Measurements from ENCODE around the gene SLC2A10. TPM values are rescaled to one million over a fixed set of nuclear protein-coding genes. Genes with fewer than 3 reads are reported as not detected.

The SLC2A10 gene
- polyA plus RNA-seq, 3 donors, result not detected

DNA sequence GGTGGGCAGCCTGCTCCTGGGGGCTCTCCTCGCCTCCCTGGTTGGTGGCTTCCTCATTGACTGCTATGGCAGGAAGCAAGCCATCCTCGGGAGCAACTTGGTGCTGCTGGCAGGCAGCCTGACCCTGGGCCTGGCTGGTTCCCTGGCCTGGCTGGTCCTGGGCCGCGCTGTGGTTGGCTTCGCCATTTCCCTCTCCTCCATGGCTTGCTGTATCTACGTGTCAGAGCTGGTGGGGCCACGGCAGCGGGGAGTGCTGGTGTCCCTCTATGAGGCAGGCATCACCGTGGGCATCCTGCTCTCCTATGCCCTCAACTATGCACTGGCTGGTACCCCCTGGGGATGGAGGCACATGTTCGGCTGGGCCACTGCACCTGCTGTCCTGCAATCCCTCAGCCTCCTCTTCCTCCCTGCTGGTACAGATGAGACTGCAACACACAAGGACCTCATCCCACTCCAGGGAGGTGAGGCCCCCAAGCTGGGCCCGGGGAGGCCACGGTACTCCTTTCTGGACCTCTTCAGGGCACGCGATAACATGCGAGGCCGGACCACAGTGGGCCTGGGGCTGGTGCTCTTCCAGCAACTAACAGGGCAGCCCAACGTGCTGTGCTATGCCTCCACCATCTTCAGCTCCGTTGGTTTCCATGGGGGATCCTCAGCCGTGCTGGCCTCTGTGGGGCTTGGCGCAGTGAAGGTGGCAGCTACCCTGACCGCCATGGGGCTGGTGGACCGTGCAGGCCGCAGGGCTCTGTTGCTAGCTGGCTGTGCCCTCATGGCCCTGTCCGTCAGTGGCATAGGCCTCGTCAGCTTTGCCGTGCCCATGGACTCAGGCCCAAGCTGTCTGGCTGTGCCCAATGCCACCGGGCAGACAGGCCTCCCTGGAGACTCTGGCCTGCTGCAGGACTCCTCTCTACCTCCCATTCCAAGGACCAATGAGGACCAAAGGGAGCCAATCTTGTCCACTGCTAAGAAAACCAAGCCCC lies 16.0 kb downstream of the SLC2A10 start:
- Histone ChIP-seq H2AFZ (ENCODE audit: insufficient read depth, low read depth, low read length, poor library complexity, severe bottlenecking) (no peak overlapping the region), H3K79me2 (ENCODE audit: insufficient read depth, low read length) (no peaks in the 10 kb centered on the region), H3K4me3 (replicated peaks in 1 of 3; ENCODE audit: low read depth in 2 of 3, low read length in 3 of 3) (no peak overlapping the region), H3K4me2 (replicated peaks; ENCODE audit: extremely low read depth, low read length, poor library complexity, severe bottlenecking) (no peak overlapping the region), H3K27ac (ENCODE audit: low read depth in 1 of 2, low read length in 2 of 2) (no peak overlapping the region), H3K4me1 (ENCODE audit: control insufficient read depth in 1 of 2, insufficient read depth in 2 of 2, low read length in 2 of 2) (no peaks in the 10 kb centered on the region), H3K9me3 (replicated peaks in 1 of 2; ENCODE audit: control insufficient read depth in 1 of 2, insufficient read depth in 1 of 2, low read length in 2 of 2) (peaks cover 0 to 7% of the 10 kb centered on the region in 2 donors), H3K9ac (ENCODE audit: insufficient read depth, low read length, poor library complexity, severe bottlenecking) (no peak overlapping the region), H3K36me3 (replicated peaks in 1 of 2; ENCODE audit: control insufficient read depth in 1 of 2, insufficient read depth in 2 of 2, low read length in 2 of 2) (no peaks in the 10 kb centered on the region), H4K20me1 (ENCODE audit: insufficient read depth, low read length) (no peaks in the 10 kb centered on the region), H3K27me3 (ENCODE audit: control insufficient read depth in 2 of 2, insufficient read depth in 2 of 2, low read length in 2 of 2) (no peaks in the 10 kb centered on the region)
- H3K4me3 Mint-ChIP-seq, result no peak overlapping the region
- intact Hi-C loops (cut with micrococcal nuclease), result no loop called here
- no peaks in the 10 kb centered on the region for H3K36me3 Mint-ChIP-seq
- no peak for DNase-seq
- no peak overlapping the region for H3K27ac Mint-ChIP-seq
- H3K27me3 Mint-ChIP-seq (ENCODE audit: low read depth in 3 of 3), result peaks cover 0 to 5% (median 0%) of the 10 kb centered on the region in 3 donors
- no peaks in the 10 kb centered on the region for H3K4me1 Mint-ChIP-seq
- 92% methylated on average over 27 of the region's 27 CpGs for WGBS (ENCODE audit: insufficient coverage)
- peaks cover 0 to 5% (median 0%) of the 10 kb centered on the region in 7 donors for H3K9me3 Mint-ChIP-seq
- TF ChIP-seq, protein P1, sequence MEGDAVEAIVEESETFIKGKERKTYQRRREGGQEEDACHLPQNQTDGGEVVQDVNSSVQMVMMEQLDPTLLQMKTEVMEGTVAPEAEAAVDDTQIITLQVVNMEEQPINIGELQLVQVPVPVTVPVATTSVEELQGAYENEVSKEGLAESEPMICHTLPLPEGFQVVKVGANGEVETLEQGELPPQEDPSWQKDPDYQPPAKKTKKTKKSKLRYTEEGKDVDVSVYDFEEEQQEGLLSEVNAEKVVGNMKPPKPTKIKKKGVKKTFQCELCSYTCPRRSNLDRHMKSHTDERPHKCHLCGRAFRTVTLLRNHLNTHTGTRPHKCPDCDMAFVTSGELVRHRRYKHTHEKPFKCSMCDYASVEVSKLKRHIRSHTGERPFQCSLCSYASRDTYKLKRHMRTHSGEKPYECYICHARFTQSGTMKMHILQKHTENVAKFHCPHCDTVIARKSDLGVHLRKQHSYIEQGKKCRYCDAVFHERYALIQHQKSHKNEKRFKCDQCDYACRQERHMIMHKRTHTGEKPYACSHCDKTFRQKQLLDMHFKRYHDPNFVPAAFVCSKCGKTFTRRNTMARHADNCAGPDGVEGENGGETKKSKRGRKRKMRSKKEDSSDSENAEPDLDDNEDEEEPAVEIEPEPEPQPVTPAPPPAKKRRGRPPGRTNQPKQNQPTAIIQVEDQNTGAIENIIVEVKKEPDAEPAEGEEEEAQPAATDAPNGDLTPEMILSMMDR (IDR thresholded peaks at IDR 0.05), result no peak

DNA sequence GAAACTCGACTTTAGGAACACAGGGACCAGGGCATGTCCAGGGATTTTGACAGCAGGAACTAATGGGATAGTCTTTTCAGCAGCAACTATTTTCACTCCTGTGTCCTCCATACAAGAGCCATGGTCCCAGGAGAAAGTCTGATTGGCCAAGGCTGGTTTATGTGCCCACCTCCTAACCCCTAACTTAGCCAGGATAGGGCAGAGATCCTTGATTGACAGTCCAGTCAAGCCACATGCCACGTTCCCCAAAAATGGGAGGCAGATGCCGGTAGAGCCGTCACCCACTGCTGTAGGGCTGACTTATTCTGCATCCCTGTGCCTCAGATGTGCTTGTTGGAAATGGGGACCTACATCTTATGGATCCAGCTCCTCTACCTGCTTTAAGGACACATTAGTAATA lies 22.3 kb downstream of the SLC2A10 start:
- H3K9me3 ChIP-seq (replicated peaks in 1 of 2; ENCODE audit: control insufficient read depth in 1 of 2, insufficient read depth in 1 of 2, low read length in 2 of 2), result no peaks in the 10 kb centered on the region
- Mint-ChIP-seq H3K27me3 (ENCODE audit: low read depth in 3 of 3) (peaks cover 0 to 7% (median 3%) of the 10 kb centered on the region in 3 donors), H3K4me3 (no peak overlapping the region), H3K4me1 (no peaks in the 10 kb centered on the region), H3K36me3 (no peaks in the 10 kb centered on the region), H3K27ac (no peak overlapping the region), H3K9me3 (no peaks in the 10 kb centered on the region)
- no peak overlapping the region for H3K4me3 ChIP-seq (replicated peaks in 1 of 3; ENCODE audit: low read depth in 2 of 3, low read length in 3 of 3)
- H3K4me2 ChIP-seq (replicated peaks; ENCODE audit: extremely low read depth, low read length, poor library complexity, severe bottlenecking), result no peak overlapping the region
- intact Hi-C loops (cut with micrococcal nuclease), result no loop called here
- TF ChIP-seq, protein P1 (IDR thresholded peaks at IDR 0.05), result no peak
- DNase-seq, result no peak
- H3K9ac ChIP-seq (ENCODE audit: insufficient read depth, low read length, poor library complexity, severe bottlenecking), result no peak overlapping the region
- no peaks in the 10 kb centered on the region for H3K27me3 ChIP-seq (ENCODE audit: control insufficient read depth in 2 of 2, insufficient read depth in 2 of 2, low read length in 2 of 2)
- WGBS (ENCODE audit: insufficient coverage), result 67% methylated on average over 1 of the region's 4 CpGs
- no peaks in the 10 kb centered on the region for H3K36me3 ChIP-seq (replicated peaks in 1 of 2; ENCODE audit: control insufficient read depth in 1 of 2, insufficient read depth in 2 of 2, low read length in 2 of 2)
- H3K4me1 ChIP-seq (ENCODE audit: control insufficient read depth in 1 of 2, insufficient read depth in 2 of 2, low read length in 2 of 2), result no peaks in the 10 kb centered on the region
- H2AFZ ChIP-seq (ENCODE audit: insufficient read depth, low read depth, low read length, poor library complexity, severe bottlenecking), result no peak overlapping the region
- no peaks in the 10 kb centered on the region for H4K20me1 ChIP-seq (ENCODE audit: insufficient read depth, low read length)
- no peaks in the 10 kb centered on the region for H3K79me2 ChIP-seq (ENCODE audit: insufficient read depth, low read length)
- H3K27ac ChIP-seq (ENCODE audit: low read depth in 1 of 2, low read length in 2 of 2), result no peak overlapping the region

Measured in CD14-positive monocyte (primary cell).